ENCODE measurements around the gene TTYH2. TPM values are rescaled to one million over a fixed set of nuclear protein-coding genes. Genes with fewer than 3 reads are reported as not detected.

The TTYH2 gene
- total and polyA plus RNA-seq, 2 of the 4 experiments (the other 2 are of a cell fraction), result 2.3 to 6.8 TPM

GRCh38 chr17:74231928-74232907, 18.8 kb downstream of the TTYH2 start:
- POLR2A ChIA-PET (ENCODE audit: unreplicated experiment), result interaction anchor here (0.6 kb wide), 1 partner anchor 59 kb away, joined by 3 read pairs; no protein-coding TSS in a partner anchor
- CTCF ChIA-PET, result interaction anchor here (0.6 kb wide), 1 partner anchor 119 kb away, joined by 5 read pairs; no protein-coding TSS in a partner anchor
- TF ChIP-seq USF2 (IDR thresholded peaks at IDR 0.05; ENCODE audit: low read depth, low read length) (no peak), BHLHE40 (IDR thresholded peaks at IDR 0.05; ENCODE audit: low read depth, low read length) (no peak), RCOR1 (IDR thresholded peaks at IDR 0.05; ENCODE audit: insufficient replicate concordance, low read length) (no peak), FOS (IDR thresholded peaks at IDR 0.05; ENCODE audit: low read depth, low read length) (no peak), MAFK (IDR thresholded peaks at IDR 0.05; ENCODE audit: low read depth, low read length) (no peak), RFX5 (IDR thresholded peaks at IDR 0.05; ENCODE audit: low read depth, low read length) (no peak), CEBPB (IDR thresholded peaks at IDR 0.05; ENCODE audit: low read depth, low read length) (no peak)
- no peak overlapping the region for H3K23ac ChIP-seq (ENCODE audit: low read depth, low read length)
- no peak overlapping the region for H2AK5ac ChIP-seq (ENCODE audit: low read depth, low read length)
- BruUV-seq (replicated peaks), result no TSS peak
- H2BK120ac ChIP-seq (ENCODE audit: low read depth, low read length), result no peak overlapping the region
- no peak overlapping the region for H3K14ac ChIP-seq (replicated peaks; ENCODE audit: low read depth, low read length)
- DNase-seq (no peak), ATAC-seq (ENCODE audit: low read depth) (no peak)
- H2AK9ac ChIP-seq (replicated peaks; ENCODE audit: low read depth, low read length, poor library complexity), result no peak overlapping the region
- no peak overlapping the region for H4K8ac ChIP-seq (ENCODE audit: low read depth in 2 of 2, low read length in 2 of 2)
- H3K9me3 ChIP-seq (ENCODE audit: control insufficient read depth, insufficient read depth, low read length), result no peaks in the 10 kb centered on the region
- H3K4me2 ChIP-seq (ENCODE audit: low read depth, low read length), result no peak overlapping the region
- no peak overlapping the region for H2AFZ ChIP-seq (replicated peaks; ENCODE audit: low read length, poor library complexity)
- no peak overlapping the region for H2BK5ac ChIP-seq (ENCODE audit: low read depth, low read length, poor library complexity, severe bottlenecking)
- H2BK20ac ChIP-seq (ENCODE audit: low read depth, low read length), result no peak overlapping the region
- no peak overlapping the region; the same call in 1 of the 2 replicates for H3K56ac ChIP-seq (ENCODE audit: extremely low read depth, insufficient read depth, low read length)
- intact Hi-C loops (cut with micrococcal nuclease) (no loop called here), dilution Hi-C loops (cut with HindIII; ENCODE audit: low sequenced_read_pairs, unreplicated experiment) (no loop called here), in situ Hi-C loops (cut with MboI; ENCODE audit: low sequenced_read_pairs) (no loop called here)
- no peak overlapping the region for H3K4ac ChIP-seq (ENCODE audit: low read depth, low read length)
- H3K4me1 ChIP-seq (ENCODE audit: control insufficient read depth, insufficient read depth, low read length), result no peaks in the 10 kb centered on the region
- no peak overlapping the region for H3K4me3 ChIP-seq (ENCODE audit: insufficient read depth, low read depth, low read length)
- no peak overlapping the region for H3K18ac ChIP-seq (ENCODE audit: low read depth, low read length)
- H3K36me3 ChIP-seq (ENCODE audit: control insufficient read depth, insufficient read depth, low read length), result no peaks in the 10 kb centered on the region
- no peaks in the 10 kb centered on the region for H3K9me1 ChIP-seq (ENCODE audit: insufficient read depth, low read length)
- H3K9ac ChIP-seq (ENCODE audit: low read depth, low read length), result no peak overlapping the region
- no peak overlapping the region for H4K91ac ChIP-seq (ENCODE audit: insufficient read depth, low read depth, low read length)
- no peaks in the 10 kb centered on the region for H4K20me1 ChIP-seq (ENCODE audit: insufficient read depth, low read length)
- WGBS, 2 experiments (ENCODE audit: extremely low coverage in 2 of 2, insufficient read length in 1 of 2), result 17% methylated on average over 2 of the region's 17 CpGs; no CpG with 5 or more reads in 1 of the 2 experiments
- no peak overlapping the region for H4K5ac ChIP-seq (ENCODE audit: low read depth, low read length)
- H3K79me1 ChIP-seq (ENCODE audit: low read depth in 1 of 2, low read length in 2 of 2), result no peaks in the 10 kb centered on the region
- H2BK15ac ChIP-seq (ENCODE audit: low read depth, low read length), result no peak overlapping the region
- no peak overlapping the region for H3K27ac ChIP-seq (ENCODE audit: insufficient read depth, low read length)
- no peaks in the 10 kb centered on the region for H3K27me3 ChIP-seq (ENCODE audit: control insufficient read depth, insufficient read depth, low read length)
